ENCODE data around the gene TCAIM. TPM values are rescaled to one million over a fixed set of nuclear protein-coding genes. Genes with fewer than 3 reads are reported as not detected.

TCAIM gene
- total RNA-seq, 2 donors from 2014 or later, result 20.2 to 26.2 TPM

DNA sequence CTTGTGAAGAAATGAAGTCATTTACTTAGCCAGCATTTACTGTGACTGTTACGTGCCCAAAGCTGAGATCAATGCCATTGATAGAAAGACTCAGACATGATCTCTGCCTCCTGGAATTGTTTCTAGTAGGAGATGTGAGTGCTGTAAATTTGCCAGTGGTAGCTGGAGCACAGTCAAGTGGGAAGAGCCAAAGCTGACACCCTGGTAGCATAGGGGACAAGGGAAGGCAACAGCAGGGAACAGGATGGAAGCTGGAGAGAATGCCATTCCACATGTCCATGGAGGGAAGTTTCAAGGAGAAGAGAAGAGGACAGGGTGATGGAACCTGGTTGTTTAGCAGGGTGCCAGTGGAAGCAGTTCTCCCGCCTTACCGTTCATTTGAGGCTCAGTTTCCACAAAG is 64.0 kb downstream of the TCAIM start:
- Histone ChIP-seq H3K4me3 (no peak overlapping the region), H3K27me3 (no peaks in the 10 kb centered on the region), H3K9ac (ENCODE audit: low read depth in 2 of 2, low read length in 2 of 2) (no peak overlapping the region), H3K27ac (no peak overlapping the region), H3K4me1 (no peaks in the 10 kb centered on the region), H3K9me3 (no peaks in the 10 kb centered on the region), H3K36me3 (no peaks in the 10 kb centered on the region)
- TF ChIP-seq, protein P1, sequence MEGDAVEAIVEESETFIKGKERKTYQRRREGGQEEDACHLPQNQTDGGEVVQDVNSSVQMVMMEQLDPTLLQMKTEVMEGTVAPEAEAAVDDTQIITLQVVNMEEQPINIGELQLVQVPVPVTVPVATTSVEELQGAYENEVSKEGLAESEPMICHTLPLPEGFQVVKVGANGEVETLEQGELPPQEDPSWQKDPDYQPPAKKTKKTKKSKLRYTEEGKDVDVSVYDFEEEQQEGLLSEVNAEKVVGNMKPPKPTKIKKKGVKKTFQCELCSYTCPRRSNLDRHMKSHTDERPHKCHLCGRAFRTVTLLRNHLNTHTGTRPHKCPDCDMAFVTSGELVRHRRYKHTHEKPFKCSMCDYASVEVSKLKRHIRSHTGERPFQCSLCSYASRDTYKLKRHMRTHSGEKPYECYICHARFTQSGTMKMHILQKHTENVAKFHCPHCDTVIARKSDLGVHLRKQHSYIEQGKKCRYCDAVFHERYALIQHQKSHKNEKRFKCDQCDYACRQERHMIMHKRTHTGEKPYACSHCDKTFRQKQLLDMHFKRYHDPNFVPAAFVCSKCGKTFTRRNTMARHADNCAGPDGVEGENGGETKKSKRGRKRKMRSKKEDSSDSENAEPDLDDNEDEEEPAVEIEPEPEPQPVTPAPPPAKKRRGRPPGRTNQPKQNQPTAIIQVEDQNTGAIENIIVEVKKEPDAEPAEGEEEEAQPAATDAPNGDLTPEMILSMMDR (IDR thresholded peaks at IDR 0.05), result no peak
- intact Hi-C loops (cut with DNase I), result no loop called here
- DNase-seq, result no peak

DNA sequence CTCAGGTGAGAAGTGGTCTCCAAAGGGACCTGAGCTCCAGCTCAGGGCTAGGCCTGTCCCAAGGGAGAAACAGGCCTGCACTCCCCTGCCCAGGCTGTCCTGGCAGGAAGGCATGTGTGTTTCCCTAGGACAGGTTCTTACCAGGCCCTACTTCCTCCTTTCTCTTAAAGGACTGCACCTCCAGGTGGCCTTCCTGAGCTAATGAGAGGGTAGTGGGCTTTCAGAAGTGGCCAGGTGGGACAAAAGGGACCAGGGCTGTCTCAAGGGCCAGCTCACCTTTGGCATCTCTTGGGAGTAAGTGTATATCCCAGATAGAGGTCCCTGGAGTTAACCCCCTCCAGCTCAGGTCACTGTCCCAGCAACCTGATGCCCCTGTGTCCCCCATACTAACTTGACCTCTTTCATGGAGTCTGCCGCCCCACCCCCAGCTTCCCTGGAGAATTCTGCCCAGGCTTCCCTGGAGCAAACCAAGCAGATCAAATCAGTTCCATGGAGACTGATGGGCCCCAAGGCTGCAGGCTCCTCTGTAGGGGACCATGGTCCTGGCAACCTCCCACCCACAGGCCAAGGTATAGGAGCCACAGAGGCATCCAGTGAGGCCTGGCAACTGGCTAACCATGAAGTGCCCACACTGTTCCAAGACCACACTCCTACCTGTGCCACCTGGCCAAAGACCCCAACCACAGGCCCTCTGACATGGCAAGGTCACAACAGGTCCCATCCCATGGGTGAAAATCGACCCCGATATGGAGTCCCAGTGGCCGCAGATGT is 71.3 kb downstream of the TCAIM start:
- Histone ChIP-seq H3K36me3 (no peaks in the 10 kb centered on the region), H3K4me3 (no peak overlapping the region), H3K9ac (ENCODE audit: low read depth in 2 of 2, low read length in 2 of 2) (no peak overlapping the region), H3K4me1 (no peaks in the 10 kb centered on the region), H3K9me3 (no peaks in the 10 kb centered on the region), H3K27me3 (no peaks in the 10 kb centered on the region), H3K27ac (no peak overlapping the region)
- DNase-seq, result no peak
- TF ChIP-seq, protein P1 (IDR thresholded peaks at IDR 0.05), result no peak
- intact Hi-C loops (cut with DNase I), result no loop called here

DNA sequence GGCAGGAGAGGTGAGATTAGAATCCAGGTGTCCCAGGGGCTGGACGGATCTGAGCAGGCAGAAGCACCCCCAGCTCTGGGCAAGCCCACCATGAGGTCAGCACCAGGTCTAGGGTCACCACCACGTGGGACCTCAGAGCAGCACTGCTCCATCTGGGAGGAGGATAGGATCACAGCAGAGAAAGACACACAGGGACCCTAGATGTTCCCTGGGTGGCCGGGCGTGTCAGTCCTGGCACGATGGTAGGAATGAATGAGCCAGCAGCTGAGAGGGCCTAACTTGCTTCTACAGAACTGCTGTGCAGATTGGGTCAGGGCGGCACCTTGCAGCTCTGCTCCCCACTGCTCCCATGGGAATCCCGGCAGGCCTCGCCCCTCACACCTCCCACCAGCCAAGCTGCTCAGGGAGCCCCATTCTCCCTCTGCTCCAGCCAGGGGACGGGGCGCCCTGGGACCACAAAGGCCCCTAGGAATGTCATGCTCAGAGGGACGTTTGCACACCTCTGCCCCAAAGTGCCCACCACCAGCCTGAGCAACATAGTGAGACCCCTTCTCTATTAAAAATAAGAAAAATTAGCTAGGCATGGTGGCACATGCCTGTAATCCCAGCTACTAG is 72.6 kb downstream of the TCAIM start:
- intact Hi-C loops (cut with DNase I), result no loop called here
- Histone ChIP-seq H3K27ac (no peak overlapping the region), H3K4me3 (no peak overlapping the region), H3K9ac (ENCODE audit: low read depth in 2 of 2, low read length in 2 of 2) (no peak overlapping the region), H3K27me3 (no peaks in the 10 kb centered on the region), H3K36me3 (no peaks in the 10 kb centered on the region), H3K4me1 (no peaks in the 10 kb centered on the region), H3K9me3 (no peaks in the 10 kb centered on the region)
- TF ChIP-seq, protein P1 (IDR thresholded peaks at IDR 0.05), result no peak
- DNase-seq, result no peak

DNA sequence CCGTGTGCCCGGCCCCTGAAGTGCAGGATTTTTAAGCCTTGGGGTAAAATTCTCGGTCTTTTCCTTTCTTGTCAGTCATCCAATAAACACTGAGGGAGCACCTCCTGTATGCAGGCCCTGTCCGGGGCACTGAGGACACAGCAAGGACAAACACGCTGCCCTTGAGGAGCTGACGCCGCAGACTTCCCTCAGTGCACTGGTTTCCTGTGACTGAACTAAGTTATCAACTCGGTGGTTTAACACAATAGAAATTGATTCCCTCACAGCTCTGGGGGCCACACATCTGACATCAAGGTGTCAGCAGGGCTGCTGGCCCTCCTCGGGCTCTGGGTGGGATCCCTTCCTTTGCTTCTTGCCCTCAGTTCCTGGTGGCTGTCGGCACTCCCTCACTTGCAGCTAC is 73.8 kb downstream of the TCAIM start:
- Histone ChIP-seq H3K27me3 (no peaks in the 10 kb centered on the region), H3K27ac (no peak overlapping the region), H3K9me3 (no peaks in the 10 kb centered on the region), H3K9ac (ENCODE audit: low read depth in 2 of 2, low read length in 2 of 2) (no peak overlapping the region), H3K4me1 (no peaks in the 10 kb centered on the region), H3K36me3 (no peaks in the 10 kb centered on the region), H3K4me3 (no peak overlapping the region)
- intact Hi-C loops (cut with DNase I), result no loop called here
- no peak for DNase-seq
- TF ChIP-seq, protein P1 (IDR thresholded peaks at IDR 0.05), result no peak

- intact Hi-C loops (cut with DNase I), result no loop called here
- Histone ChIP-seq H3K9me3 (no peaks in the 10 kb centered on the region), H3K4me1 (no peaks in the 10 kb centered on the region), H3K27ac (no peak overlapping the region), H3K36me3 (no peaks in the 10 kb centered on the region), H3K27me3 (no peaks in the 10 kb centered on the region), H3K9ac (ENCODE audit: low read depth in 2 of 2, low read length in 2 of 2) (no peak overlapping the region), H3K4me3 (no peak overlapping the region)
- TF ChIP-seq, protein P1 (IDR thresholded peaks at IDR 0.05), result no peak
- DNase-seq, result no peak
Observed at GRCh38 chr3:44414517-44415090, 76.0 kb downstream of the TCAIM start.

Measured in colonic mucosa (tissue), 4 donors.